Mammary epithelial cell (primary cell): ENCODE results near the gene WAS.

Source experiments
- CTCF ChIP-seq, 2 donors: IDR thresholded peaks in 1 of 2; conservative IDR thresholded peaks in 1 of 2; 2 replicates each; pipeline ENCODE4 v1.5.1; 2011 to 2012; ENCODE audit warnings: inconsistent platforms in 2 of 2, low read length in 2 of 2, mild to moderate bottlenecking in 2 of 2, control low read depth in 1 of 2, low read depth in 1 of 2; ENCODE audit not compliant: insufficient read depth in 1 of 2; ENCODE audit errors: extremely low read depth in 1 of 2
- EZH2 ChIP-seq: IDR thresholded peaks from 2 replicates; pipeline ENCODE4 v1.6.1; 2012; ENCODE audit warnings: low read length, inconsistent platforms, borderline replicate concordance

- TF ChIP-seq CTCF (conservative IDR thresholded peaks at IDR 0.05 in 1 of 2, IDR thresholded peaks at IDR 0.05 in 1 of 2; ENCODE audit: extremely low read depth in 1 of 2, insufficient read depth in 1 of 2, low read depth in 1 of 2, low read length in 2 of 2) (no peak), EZH2 (no peak)
Measured at GRCh38 chrX:48688531-48689150, 5.0 kb downstream of the WAS start.
